Measurements from ENCODE around the gene YLPM1.
"Not testable (repeated sequence)": the region's sequence is repeated elsewhere in the genome, so short reads cannot be mapped to it uniquely, and the experiment has no call there.

Gene YLPM1

GRCh38 chr14:74762917-74763802 lies at the start of gene YLPM1:
Gene YLPM1 (plus strand): TSS chr14:74763316. CDS start chr14:74763490, 174 bp downstream.
- DNase-seq = peak; percentile 99

GRCh38 chr14:74713395-74713735 lies 49.8 kb upstream of the YLPM1 start:
- no peak for DNase-seq

GRCh38 chr14:74720526-74720925 lies 42.6 kb upstream of the YLPM1 start:
- DNase-seq = no peak

- no peak for DNase-seq
Observed at GRCh38 chr14:74723134-74723533, 40.0 kb upstream of the YLPM1 start.

DNA sequence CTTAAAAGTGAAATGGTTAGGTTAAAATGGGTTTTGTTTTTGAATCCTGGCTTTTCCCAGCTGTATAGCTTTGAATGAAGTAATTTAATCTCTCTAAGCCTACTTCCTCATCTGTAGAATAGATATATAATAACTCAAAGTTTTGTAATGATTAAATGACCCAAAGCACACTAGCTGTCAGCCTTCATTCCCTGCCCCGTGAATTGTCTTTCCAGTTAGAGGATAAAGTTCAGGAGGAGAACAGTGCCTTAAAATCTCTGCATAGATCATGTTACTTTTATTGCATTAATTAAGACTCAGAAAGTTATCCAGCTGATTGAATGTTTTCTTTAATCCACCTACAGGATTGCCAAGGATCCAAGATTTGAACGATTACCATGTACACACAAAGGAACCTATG lies 30.7 kb upstream of the YLPM1 start:
- no peak for DNase-seq

- no peak for DNase-seq
Observed at GRCh38 chr14:74733221-74733620, 29.9 kb upstream of the YLPM1 start.

GRCh38 chr14:74735125-74735524 lies 28.0 kb upstream of the YLPM1 start:
- DNase-seq = no peak

- no peak for DNase-seq
Observed at GRCh38 chr14:74737753-74738325, 25.3 kb upstream of the YLPM1 start.

GRCh38 chr14:74739293-74740030 lies 23.7 kb upstream of the YLPM1 start:
- no peak for DNase-seq

DNA sequence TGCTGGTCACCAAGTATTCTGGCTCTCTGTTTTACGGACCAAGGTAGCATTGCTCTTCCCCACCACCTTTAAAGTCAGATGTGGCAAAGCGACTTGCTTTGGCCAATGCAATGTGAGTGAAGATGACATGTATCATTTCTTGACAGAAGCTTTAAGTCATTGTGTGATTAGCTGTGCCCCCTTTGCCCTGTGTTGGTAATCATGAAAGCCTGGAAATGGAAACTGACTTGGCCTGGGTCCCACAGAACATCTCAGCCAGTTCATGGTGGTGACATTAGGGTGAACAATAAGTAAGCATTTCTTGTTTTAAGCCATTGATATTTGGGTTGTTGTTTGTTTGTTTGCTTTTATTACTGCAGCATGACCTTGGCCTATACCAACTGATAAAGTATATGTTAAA lies 15.9 kb upstream of the YLPM1 start:
- DNase-seq = no peak

- DNase-seq = no peak
Observed at GRCh38 chr14:74754157-74754556, 9.0 kb upstream of the YLPM1 start.

DNA sequence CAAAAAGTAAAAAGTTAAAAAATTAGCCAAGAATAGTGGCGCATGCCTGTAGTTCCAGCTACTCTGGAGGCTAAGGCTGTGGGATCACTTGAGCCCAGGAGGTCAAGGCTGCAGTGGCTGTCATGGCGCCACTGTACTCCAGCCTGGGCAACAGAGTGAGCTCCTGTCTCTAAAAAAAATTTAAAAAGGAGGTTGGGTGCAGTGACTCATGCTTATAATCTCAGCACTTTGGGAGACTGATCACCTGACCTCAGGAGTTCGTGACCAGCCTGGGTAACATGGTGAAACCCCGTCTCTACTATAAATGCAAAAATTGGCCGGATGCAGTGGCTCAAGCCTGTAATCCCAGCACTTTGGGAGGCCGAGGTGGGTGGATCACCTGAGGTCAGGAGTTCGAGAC lies 8.2 kb upstream of the YLPM1 start:
- no peak for DNase-seq

DNA sequence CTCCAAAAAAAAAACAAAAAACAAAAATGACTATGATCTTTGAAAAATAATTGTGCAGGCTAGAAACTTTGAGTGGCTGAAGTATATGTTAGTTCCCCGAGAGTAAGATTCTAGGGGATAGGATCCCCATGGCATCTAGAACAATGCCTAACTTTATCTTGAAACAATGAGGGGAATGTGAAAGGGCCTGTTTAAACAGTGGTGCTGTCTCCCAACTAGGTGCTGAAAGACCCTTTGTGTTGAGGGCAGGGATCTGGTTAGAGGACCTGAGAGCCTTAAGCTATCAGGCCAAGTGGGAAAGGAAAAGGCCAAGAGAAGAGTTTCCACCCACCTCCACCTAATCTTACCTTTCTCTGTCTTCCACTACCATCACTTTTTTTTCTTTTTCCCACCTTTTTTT lies 6.8 kb upstream of the YLPM1 start:
- DNase-seq = no peak

- not testable (repeated sequence) for DNase-seq
Observed at GRCh38 chr14:74758505-74758904, 4.6 kb upstream of the YLPM1 start.

DNA sequence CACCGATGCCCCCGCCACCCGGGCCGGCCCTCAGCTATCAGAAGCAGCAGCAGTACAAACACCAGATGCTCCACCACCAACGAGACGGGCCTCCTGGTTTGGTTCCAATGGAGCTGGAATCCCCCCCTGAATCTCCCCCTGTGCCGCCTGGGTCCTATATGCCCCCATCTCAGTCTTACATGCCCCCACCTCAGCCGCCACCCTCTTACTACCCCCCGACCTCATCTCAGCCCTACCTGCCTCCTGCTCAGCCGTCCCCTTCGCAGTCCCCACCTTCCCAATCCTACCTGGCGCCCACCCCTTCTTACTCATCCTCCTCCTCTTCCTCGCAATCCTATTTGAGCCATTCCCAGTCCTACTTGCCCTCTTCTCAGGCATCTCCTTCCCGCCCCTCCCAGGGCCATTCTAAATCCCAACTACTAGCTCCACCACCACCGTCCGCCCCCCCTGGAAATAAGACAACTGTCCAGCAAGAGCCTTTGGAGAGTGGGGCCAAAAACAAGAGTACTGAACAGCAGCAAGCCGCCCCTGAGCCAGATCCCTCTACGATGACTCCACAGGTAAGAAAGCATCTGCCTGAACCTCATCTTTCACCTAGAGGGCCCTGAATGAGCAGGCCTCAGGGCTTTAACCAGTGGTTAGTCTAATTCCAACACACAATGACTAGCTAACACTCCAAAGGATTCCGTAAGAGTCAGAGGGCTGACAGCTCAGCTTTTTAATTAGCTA lies 851 bp downstream of the YLPM1 start:
- DNase-seq = no peak

- no peak for DNase-seq
Observed at GRCh38 chr14:74765721-74766120, 2.6 kb downstream of the YLPM1 start.

GRCh38 chr14:74771399-74771798 lies 8.3 kb downstream of the YLPM1 start:
- no peak for DNase-seq

DNA sequence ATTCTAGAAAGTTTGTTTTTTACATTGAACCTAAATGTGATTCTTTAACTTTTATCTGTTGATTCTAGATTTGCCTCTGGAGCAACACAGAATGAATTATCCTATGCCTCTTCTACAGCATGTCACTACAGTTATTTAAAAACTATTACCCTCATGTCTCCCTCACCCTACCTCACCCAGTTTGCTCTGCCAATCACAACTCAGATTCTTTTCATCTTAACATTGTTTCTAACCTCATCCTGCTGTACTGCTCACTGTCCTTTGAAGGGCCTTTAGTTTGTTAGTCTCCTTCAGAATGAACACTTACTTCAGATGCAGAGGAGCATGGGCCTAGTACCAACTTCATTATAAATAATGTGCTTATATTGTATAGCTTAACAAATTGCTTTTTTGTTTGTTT lies 21.5 kb downstream of the YLPM1 start:
- DNase-seq = no peak

DNA sequence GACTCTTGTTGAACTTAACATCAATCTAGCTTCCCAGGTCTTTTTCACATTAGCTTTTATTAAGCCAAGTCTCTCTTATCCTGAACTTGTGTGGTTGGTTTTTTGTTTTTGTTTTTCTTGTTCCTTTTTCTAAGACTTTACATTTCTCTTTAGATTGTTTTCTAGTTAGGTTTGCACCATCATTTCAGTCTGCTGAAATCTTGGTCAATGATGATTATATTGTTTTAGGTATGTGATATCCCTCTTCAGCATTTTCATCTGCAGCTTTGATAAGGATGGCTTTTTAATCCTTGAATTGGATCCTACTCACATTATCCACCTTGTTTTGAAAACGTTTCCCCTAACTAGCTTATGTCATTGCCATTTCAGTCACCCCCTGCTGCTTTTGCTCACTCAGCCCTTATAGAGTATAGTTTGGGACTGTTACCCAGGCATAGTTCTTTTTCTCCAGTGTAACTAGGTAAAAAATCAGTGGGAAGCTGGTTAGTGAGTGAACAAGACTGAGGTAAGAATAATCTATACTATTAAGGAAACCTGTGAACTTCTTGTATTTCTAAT lies 22.0 kb downstream of the YLPM1 start:
- DNase-seq = no peak

DNA sequence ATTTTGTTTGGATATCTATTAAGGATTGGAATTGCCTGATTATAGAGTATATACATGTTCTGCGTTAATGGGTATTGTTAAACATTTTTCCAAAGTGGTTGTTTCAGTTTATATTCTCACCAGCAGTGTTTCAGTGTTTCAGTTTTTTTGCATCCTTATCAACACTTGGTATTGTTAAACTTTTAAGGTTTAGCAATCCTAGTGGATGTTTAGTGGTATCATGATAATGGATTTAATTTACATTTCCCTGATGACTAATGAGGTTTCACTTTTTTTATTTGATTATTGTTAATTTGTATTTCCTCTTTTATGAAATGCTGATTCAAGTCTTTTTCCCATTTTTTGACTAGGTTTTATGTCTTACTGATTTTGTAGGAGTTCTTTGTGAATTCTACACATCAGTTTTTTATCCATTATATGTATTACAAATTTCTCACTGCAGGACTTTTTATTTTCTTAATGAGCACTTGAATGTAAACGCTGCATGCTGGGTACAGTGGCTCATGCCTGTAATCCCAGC lies 23.7 kb downstream of the YLPM1 start:
- DNase-seq = no peak

DNA sequence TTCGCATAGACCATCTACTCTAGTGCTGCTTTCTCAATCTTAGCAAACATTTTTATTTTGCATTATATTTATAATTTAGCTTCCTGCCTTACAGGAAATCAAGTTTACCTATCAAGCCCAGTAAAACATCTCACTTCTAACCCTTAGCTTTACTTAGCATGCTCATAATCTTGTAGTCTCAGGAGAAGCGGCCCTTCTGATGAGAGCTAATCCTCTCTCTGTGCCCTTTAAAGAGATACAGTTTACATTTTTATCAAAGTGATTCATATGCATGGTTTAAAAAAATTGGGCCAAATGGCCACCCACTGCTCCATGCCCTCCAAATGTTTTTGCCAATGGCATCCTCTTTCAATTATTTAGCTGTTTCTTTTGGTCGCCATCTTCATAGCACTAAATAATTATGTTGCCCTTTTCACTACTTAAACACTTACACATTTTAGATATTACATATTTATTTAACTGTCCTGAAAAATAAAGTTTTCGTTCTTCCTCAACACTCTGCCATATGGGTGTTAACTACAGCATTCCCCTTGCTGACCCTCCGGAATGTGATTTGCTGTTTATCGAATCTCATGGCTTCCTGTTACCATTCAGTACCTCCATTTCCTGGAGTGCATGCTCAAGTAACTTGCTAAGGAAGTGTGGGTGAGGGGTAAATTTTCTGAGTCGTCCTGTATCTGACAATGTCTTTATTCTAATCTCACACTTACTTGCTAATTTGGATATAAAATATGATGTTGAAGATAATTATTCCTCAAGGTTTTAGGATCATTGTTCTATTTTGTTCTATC lies 29.3 kb downstream of the YLPM1 start:
- no peak for DNase-seq

Measured in DMS79 (cell line).